GM18858 (cell line): ENCODE data around the gene DNAJB11.
A peak's percentile ranks its signal among the peaks of the same experiment; 100 is the strongest.
"Not testable (repeated sequence)": the region's sequence is repeated elsewhere in the genome, so short reads cannot be mapped to it uniquely, and the experiment has no call there.

Experiments
- ATAC-seq: cut with Tn5 transposase; IDR thresholded peaks from one replicate; pipeline ENCODE4 v1.9.1; 2021; ENCODE audit not compliant: unreplicated experiment

The DNAJB11 gene

GRCh38 chr3:186617036-186617946 is 46.8 kb downstream of the DNAJB11 start:
- peak; percentile 81 for ATAC-seq

GRCh38 chr3:186618318-186618938 is 47.9 kb downstream of the DNAJB11 start:
- no peak for ATAC-seq

GRCh38 chr3:186619787-186620212 is 49.3 kb downstream of the DNAJB11 start:
- no peak for ATAC-seq

GRCh38 chr3:186620213-186621092 is 49.9 kb downstream of the DNAJB11 start:
- ATAC-seq: no peak

DNA sequence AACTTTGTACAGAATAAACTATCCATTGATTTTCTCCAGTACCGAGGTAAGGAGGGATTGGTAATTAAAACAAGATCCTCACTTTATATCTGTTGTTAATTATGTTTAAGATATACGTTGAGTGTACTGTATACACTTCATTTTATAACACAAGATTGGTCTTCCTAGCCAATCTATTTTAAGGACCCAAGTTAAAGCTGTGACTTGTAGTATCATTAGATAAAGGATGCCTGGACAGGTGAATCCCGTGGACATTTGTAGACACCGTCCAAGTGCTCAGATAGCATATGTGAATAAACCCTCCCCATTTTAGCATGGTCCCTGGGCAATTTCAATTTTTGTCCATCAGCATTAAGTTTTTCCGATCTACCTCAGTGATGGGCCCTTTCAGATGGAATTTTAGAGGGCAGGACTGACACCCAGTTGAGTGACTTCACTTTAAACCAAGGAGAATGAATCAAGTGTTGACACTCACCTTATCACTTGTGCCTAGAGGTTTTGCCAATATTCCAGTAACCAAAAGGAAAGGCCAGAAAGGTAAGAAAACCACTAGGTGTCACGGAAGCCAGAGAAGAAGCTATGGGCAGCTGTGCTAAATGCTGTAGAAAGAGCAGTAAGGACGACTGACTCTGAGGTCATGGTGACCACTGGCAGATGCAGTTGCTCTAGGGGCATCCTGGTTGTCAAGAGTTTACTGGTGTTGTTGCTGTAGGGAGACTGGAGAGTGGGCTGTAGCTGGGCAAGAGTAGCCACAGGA is 51.6 kb downstream of the DNAJB11 start:
- no peak for ATAC-seq

GRCh38 chr3:186622651-186623310 is 52.3 kb downstream of the DNAJB11 start:
- ATAC-seq: no peak

DNA sequence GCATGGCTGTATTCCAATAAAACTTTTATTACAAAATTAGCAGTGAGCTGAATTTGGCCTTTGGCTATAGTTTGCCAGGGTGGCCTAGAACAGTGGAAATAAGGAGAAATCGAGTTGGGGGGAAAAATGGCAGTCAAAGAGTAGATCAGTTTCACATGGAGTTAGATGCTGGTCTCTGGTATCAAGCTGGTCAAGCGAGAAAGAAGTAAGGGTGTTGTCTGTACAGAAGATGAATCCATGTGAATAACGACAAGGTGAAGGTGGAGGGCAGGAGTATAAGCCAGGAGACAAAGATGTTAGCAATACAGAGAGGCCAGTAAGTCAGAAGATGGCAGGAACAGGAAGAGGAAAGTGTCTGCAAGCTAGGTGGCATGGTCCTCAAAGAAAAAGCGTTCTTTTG is 54.1 kb downstream of the DNAJB11 start:
- no peak for ATAC-seq

GRCh38 chr3:186625600-186626042 is 55.1 kb downstream of the DNAJB11 start:
- ATAC-seq: no peak

DNA sequence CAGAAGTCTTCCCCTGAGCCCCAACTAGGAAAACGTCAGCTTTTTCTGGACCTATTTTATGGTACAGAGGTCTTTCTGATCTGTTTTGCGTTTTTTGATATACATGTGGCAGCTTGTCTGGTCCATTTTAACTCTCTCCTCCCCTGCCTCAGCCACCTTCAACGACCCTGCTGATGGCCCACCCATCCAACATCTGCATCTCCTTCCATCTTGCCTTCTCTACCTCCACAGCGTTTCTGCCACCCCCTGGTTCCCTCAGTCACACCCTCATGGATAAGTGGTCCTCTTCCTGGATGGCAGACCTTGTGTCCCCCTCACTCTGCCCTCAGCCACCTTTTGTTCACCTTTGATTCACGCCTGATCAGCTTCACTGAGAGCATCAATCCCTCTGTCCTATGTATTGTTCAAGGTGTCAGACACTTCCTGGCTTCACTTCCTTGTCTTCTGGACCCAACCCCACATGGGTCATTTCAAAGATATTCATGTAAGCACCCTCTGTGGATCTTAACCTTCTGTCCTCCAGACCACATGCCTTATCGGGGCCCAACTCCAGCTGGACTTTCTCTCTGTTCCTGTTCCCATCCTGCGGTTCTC is 55.8 kb downstream of the DNAJB11 start:
- ATAC-seq: no peak

- no peak for ATAC-seq
Measured at GRCh38 chr3:186627852-186628414, 57.4 kb downstream of the DNAJB11 start.

DNA sequence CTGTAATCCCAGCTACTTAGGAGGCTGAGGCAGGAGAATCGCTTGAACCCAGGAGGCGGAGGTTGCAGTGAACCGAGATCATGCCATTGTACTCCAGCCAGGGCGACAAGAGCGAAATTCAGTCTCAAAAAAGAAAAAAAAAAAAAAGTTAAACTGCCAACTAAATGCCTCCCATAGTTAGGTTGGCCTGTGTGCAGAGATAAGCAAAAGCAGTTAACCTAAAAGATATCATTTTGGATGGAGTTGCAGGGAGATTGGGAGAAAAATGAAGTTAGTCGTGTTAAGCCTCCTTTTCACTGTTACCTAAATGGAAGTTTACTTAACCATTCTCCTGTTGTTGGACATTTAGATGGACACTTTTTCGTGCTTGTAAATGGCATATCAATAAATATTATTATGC is 58.2 kb downstream of the DNAJB11 start:
- no peak for ATAC-seq

DNA sequence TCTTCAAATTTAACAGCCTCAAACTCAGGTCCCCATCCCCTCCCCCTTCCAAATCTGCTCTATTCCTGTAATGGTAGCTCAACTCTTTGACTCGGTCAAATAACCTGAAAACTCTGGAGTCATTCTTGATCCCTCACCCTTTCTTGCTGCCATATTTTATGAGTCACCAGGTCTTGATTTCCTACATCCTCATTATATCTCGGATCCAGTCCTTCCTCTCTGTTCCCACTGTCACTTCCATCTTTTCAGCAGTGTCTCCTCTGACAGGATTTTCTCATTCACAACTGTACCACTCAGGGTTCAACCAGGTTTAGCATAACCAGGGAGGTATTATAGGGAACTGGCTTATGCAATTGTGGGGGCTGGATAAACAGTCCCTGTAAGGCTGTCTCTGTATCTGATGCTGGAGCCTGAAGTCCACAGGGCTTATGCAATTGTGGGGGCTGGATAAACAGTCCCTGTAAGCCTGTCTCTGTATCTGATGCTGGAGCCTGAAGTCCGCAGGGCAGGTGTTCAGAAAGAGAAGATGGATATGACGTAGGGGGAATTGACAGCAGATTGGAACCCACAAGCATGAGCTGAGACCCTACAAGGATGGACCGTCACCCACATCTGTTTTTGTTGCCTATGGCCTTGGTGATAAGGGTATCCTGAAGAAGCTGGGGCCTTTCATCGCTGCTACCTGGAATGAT is 60.6 kb downstream of the DNAJB11 start:
- no peak for ATAC-seq

DNA sequence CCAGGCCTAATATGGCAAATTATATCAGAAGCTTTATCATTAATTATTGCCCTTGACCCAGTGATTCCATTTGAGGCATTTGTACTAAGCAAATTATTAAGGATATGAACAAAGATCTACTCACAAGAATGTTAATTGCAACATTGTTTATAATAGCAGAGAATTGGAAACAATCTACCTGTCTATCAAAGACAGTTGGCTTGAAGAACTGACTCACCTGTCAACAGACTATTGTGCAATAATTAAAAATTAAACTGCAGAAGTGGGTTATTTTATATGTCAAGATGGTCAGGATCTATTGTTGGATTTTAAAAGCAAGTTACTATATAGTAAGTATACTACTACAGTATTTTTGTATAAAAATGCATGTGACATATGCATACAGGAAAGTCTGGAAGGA is 63.0 kb downstream of the DNAJB11 start:
- no peak for ATAC-seq

- ATAC-seq: not testable (repeated sequence)
Measured at GRCh38 chr3:186634207-186634606, 63.7 kb downstream of the DNAJB11 start.
